K562 (cell line): ENCODE data around the gene TEX47. TPM values are rescaled to one million over a fixed set of nuclear protein-coding genes. Genes with fewer than 3 reads are reported as not detected.

Experiments
- ATAC-seq: fragments of 200-7000 bp; cut with Tn5 transposase; 3 replicates; pipeline ENCODE4 v1.9.1; 2020; ENCODE audit warnings: moderate library complexity
- BruUV-seq: library from RNA; stranded (reverse); fragments of 400-500 nt; replicated peaks from 2 replicates; lab custom pipeline; 2021; lab: Mats Ljungman, UMichigan
- CTCF ChIA-PET: fragments of 300-600 bp; formaldehyde crosslinking; extraction: SDS; loops from one replicate; lab custom pipeline; 2021; ENCODE audit warnings: low intra/inter-chr PET ratio; lab: Yijun Ruan, JAX
- POLR2A ChIA-PET: fragments of 300-600, 350-650 bp; sonication (Branson Sonifier 250); formaldehyde crosslinking; extraction: SDS; loops from one replicate; lab custom pipeline; 2021; ENCODE audit warnings: antibody characterized with exemption, inconsistent platforms; lab: Yijun Ruan, JAX
- DNase-seq, 4 experiments: peaks; one replicate each; pipeline versions ENCODE4 v3.0.0 to v3.0.0-alpha.2; 2011 to 2018; ENCODE audit warnings: low spot score in 3 of 4, mixed read lengths in 3 of 4; ENCODE audit errors: extremely low read depth in 1 of 4
- FAIRE-seq: peaks from 2 replicates; lab custom pipeline; 2011; peaks lifted over from hg19 to GRCh38; lab: Jason Lieb, UNC
- H2AFZ ChIP-seq: 2 replicates; pipeline ENCODE4 v1.6.0; 2011; ENCODE audit warnings: low read depth, low read length, control low read depth, inconsistent platforms
- H3K27ac ChIP-seq: fragments of 200-600 bp; 3 replicates; pipeline ENCODE4 v1.8.0; 2011; ENCODE audit warnings: low read depth, mild to moderate bottlenecking, control low read depth, inconsistent platforms, low read length, moderate library complexity, mixed read lengths; ENCODE audit errors: extremely low read depth
- H3K27me3 ChIP-seq, 2 experiments: fragments of 300-600 bp in 1 of 2; 2 replicates in 1 of 2; 3 replicates in 1 of 2; pipeline versions ENCODE4 v1.6.0 to v1.8.0; 2011; ENCODE audit warnings: inconsistent platforms in 2 of 2, low read length in 2 of 2, mild to moderate bottlenecking in 1 of 2, mixed read lengths in 1 of 2, moderate library complexity in 1 of 2; ENCODE audit not compliant: control insufficient read depth in 2 of 2, insufficient read depth in 2 of 2
- H3K36me3 ChIP-seq: fragments of 300-600 bp; 3 replicates; pipeline ENCODE4 v1.8.0; 2011; ENCODE audit warnings: mild to moderate bottlenecking, low read length, inconsistent platforms; ENCODE audit not compliant: control insufficient read depth, insufficient read depth
- H3K4me1 ChIP-seq, 2 experiments: fragments of 200-600 bp in 1 of 2; replicated peaks in 1 of 2; 2 replicates in 1 of 2; 3 replicates in 1 of 2; pipeline versions ENCODE4 v1.5.1 to v1.8.0; 2011; ENCODE audit warnings: inconsistent platforms in 2 of 2, low read length in 2 of 2, mild to moderate bottlenecking in 1 of 2, mixed read lengths in 1 of 2, moderate library complexity in 1 of 2; ENCODE audit not compliant: control insufficient read depth in 2 of 2, insufficient read depth in 2 of 2
- H3K4me2 ChIP-seq: 2 replicates; pipeline ENCODE4 v1.6.1; 2011; ENCODE audit warnings: low read length, control low read depth, inconsistent platforms, mixed read lengths; ENCODE audit not compliant: insufficient read depth
- H3K4me3 ChIP-seq: fragments of 200-600 bp; sonication (generic), shearing (Covaris generic); 2 replicates; pipeline ENCODE4 v1.5.1; 2016; ENCODE audit warnings: control low read depth, inconsistent platforms
- H3K79me2 ChIP-seq: fragments of 200-600 bp; 3 replicates; pipeline ENCODE4 v1.8.0; 2011; ENCODE audit warnings: low read length, inconsistent platforms; ENCODE audit not compliant: control insufficient read depth, insufficient read depth
- H3K9ac ChIP-seq, 2 experiments: 2 replicates each; pipeline versions ENCODE4 v1.6.0 to v1.6.1; 2011; ENCODE audit warnings: low read depth in 2 of 2, low read length in 2 of 2, control low read depth in 1 of 2, inconsistent platforms in 1 of 2, mild to moderate bottlenecking in 1 of 2, mixed read lengths in 1 of 2; ENCODE audit not compliant: insufficient read depth in 1 of 2
- H3K9me1 ChIP-seq: one replicate; pipeline ENCODE4 v1.6.0; 2011; ENCODE audit warnings: inconsistent platforms, mild to moderate bottlenecking, low read length, moderate library complexity; ENCODE audit not compliant: control insufficient read depth, insufficient read depth
- H3K9me3 ChIP-seq: replicated peaks from 2 replicates; pipeline ENCODE4 v1.5.1; 2011; ENCODE audit warnings: low read depth, low read length, inconsistent platforms; ENCODE audit not compliant: control insufficient read depth, insufficient read depth
- H4K20me1 ChIP-seq: replicated peaks from 2 replicates; pipeline ENCODE4 v1.6.1; 2011; ENCODE audit warnings: low read length, inconsistent platforms, mixed read lengths; ENCODE audit not compliant: control insufficient read depth, insufficient read depth
- ATF4 ChIP-seq: fragments of 450-650 bp; formaldehyde crosslinking; IDR thresholded peaks from 2 replicates; pipeline ENCODE4 v1.4.0; 2022; ENCODE audit warnings: mild to moderate bottlenecking, moderate library complexity
- CBFA2T2 ChIP-seq: fragments of 450-650 bp; conservative IDR thresholded peaks from 2 replicates; pipeline ENCODE4 v1.6.1; 2017; ENCODE audit warnings: mild to moderate bottlenecking
- FOXP1 ChIP-seq: sonication (generic); formaldehyde crosslinking; IDR thresholded peaks from 2 replicates; pipeline ENCODE4 v1.8.0; 2022; ENCODE audit warnings: mild to moderate bottlenecking, missing genetic modification reagents
- GTF2A2 ChIP-seq: IDR thresholded peaks from 2 replicates; pipeline ENCODE4 v1.6.1; 2016; ENCODE audit warnings: mild to moderate bottlenecking, missing genetic modification characterization, missing compliant biosample characterization
- HMGXB4 ChIP-seq: sonication (generic); formaldehyde crosslinking; IDR thresholded peaks from 2 replicates; pipeline ENCODE4 v1.8.1; 2023; ENCODE audit warnings: mild to moderate bottlenecking, missing genetic modification reagents
- PKNOX1 ChIP-seq: fragments of 450-650 bp; IDR thresholded peaks from 2 replicates; pipeline ENCODE4 v1.6.1; 2016
- RBFOX2 ChIP-seq: fragments of 200-400 bp; formaldehyde crosslinking; IDR thresholded peaks from 2 replicates; pipeline ENCODE4 v1.6.1; 2017; ENCODE audit warnings: low read depth, mild to moderate bottlenecking, low read length, moderate library complexity
- RBM22 ChIP-seq: fragments of 200-400 bp; formaldehyde crosslinking; IDR thresholded peaks from 2 replicates; pipeline ENCODE4 v1.6.1; 2018; ENCODE audit warnings: low read length, low read depth; ENCODE audit not compliant: poor library complexity, severe bottlenecking
- TAF1 ChIP-seq: IDR thresholded peaks from 2 replicates; pipeline ENCODE4 v1.6.1; 2011; ENCODE audit warnings: mild to moderate bottlenecking, low read length, moderate library complexity; ENCODE audit not compliant: insufficient read depth, control insufficient read depth, severe bottlenecking; ENCODE audit errors: extremely low read depth
- ZBTB2 ChIP-seq: fragments of 450-650 bp; IDR thresholded peaks from 2 replicates; pipeline ENCODE4 v1.6.1; 2016; ENCODE audit warnings: antibody characterized with exemption
- WGBS: fragments of 100-300 bp; shearing (Covaris generic); methylation state at CpG from one replicate; pipeline ENCODE4 v1.1.6; 2016; ENCODE audit warnings: low coverage, mixed read lengths; ENCODE audit not compliant: insufficient coverage; ENCODE audit errors: missing lambda C conversion rate; 5-methylcytosine and 5-hydroxymethylcytosine counted together
- in situ Hi-C: fragments of 300-500 bp; cut with MboI; formaldehyde crosslinking; loops from 4 replicates; pipeline ENCODE4 v1.15.0; 2018; ENCODE audit warnings: inconsistent platforms, mixed read lengths
- intact Hi-C: fragments of 100-400 bp; cut with micrococcal nuclease; formaldehyde crosslinking; loops from 2 replicates; pipeline ENCODE4 v1.14.2; 2022
- polyA plus RNA-seq, 8 experiments: library from polyadenylated mRNA; depleted of rRNA in 4 of 8; stranded (reverse) in 5 of 8; unstranded in 3 of 8; fragments of >200 nt; fragmentation: Nextera tagmentation in 2 of 8; fragmentation: Illumina TruSeq in 1 of 8; extraction: Ambion mirVana in 2 of 8; extraction: Trizol in 1 of 8; gene quantifications; 2 replicates each; pipeline versions ENCODE4 v1.2.1 to v1.2.3, GENCODE V29; 2011 to 2014; ENCODE audit warnings: inconsistent platforms in 1 of 8, missing spikeins in 1 of 8
- total RNA-seq, 7 experiments: library from RNA; depleted of rRNA in 6 of 7; stranded (reverse); fragments of >200 nt in 6 of 7; fragmentation: Illumina TruSeq in 2 of 7; extraction: Trizol in 2 of 7; gene quantifications; 2 replicates each; pipeline versions ENCODE4 v1.2.1 to v1.2.3, GENCODE V29; 2011 to 2021; ENCODE audit warnings: low replicate concordance in 1 of 7

Gene TEX47
- total and polyA plus RNA-seq, 9 of the 15 experiments (the other 6 are each of a cell fraction or from before 2014, with no cell fraction given): not detected

- no peaks in the 10 kb centered on the region for H3K4me1 ChIP-seq
- POLR2A ChIA-PET: no interaction called here
- H4K20me1 ChIP-seq: no peaks in the 10 kb centered on the region
- no peak for FAIRE-seq
- no TSS peak for BruUV-seq
- H3K27me3 ChIP-seq: no peaks in the 10 kb centered on the region
- no peak overlapping the region for H3K27ac ChIP-seq
- no peak overlapping the region for H2AFZ ChIP-seq
- TF ChIP-seq CBFA2T2 (no peak), PKNOX1 (peak; percentile 52)
- TF ChIP-seq, all 486 proteins: peak for 1
- CTCF ChIA-PET: no interaction called here
- ATAC-seq (no peak), DNase-seq (no peak)
- Histone ChIP-seq H3K9me3 (no peaks in the 10 kb centered on the region), H3K9me1 (no peaks in the 10 kb centered on the region), H3K4me3 (no peak overlapping the region), H3K9ac (no peak overlapping the region), H3K79me2 (no peaks in the 10 kb centered on the region), H3K4me2 (no peak overlapping the region), H3K36me3 (no peaks in the 10 kb centered on the region)
- intact Hi-C loops (no loop called here), in situ Hi-C loops (no loop called here)
- 4% methylated on average over 2 of the region's 2 CpGs for WGBS
These were observed 7.8 kb downstream of the TEX47 start for GRCh38 chr7:88787777-88788176.

- Histone ChIP-seq H3K9me1 (no peaks in the 10 kb centered on the region), H4K20me1 (no peaks in the 10 kb centered on the region), H3K27ac (no peak overlapping the region)
- POLR2A ChIA-PET: interaction anchor here (0.8 kb wide), 1 partner anchor 13 kb away, joined by 3 read pairs; no protein-coding TSS in a partner anchor
- FAIRE-seq: no peak
- TF ChIP-seq TAF1 (no peak), HMGXB4 (CRISPR knock-in tag) (no peak), RBFOX2 (no peak), RBM22 (no peak), GTF2A2 (tag) (no peak), ATF4 (CRISPR knock-in tag) (no peak), FOXP1 (CRISPR knock-in tag) (no peak), ZBTB2 (no peak)
- TF ChIP-seq, all 486 proteins: peak for 0
- BruUV-seq: no TSS peak
- H3K4me1 ChIP-seq: no peaks in the 10 kb centered on the region
- intact Hi-C loops: no loop called here
- H3K9me3 ChIP-seq: no peaks in the 10 kb centered on the region
- CTCF ChIA-PET: no interaction called here
- DNase-seq (no peak), ATAC-seq (no peak)
- no peaks in the 10 kb centered on the region for H3K27me3 ChIP-seq
- no peak overlapping the region for H2AFZ ChIP-seq
- no peaks in the 10 kb centered on the region for H3K36me3 ChIP-seq
- H3K4me3 ChIP-seq: no peak overlapping the region
- in situ Hi-C loops: no loop called here
- H3K79me2 ChIP-seq: no peaks in the 10 kb centered on the region
- no peak overlapping the region for H3K4me2 ChIP-seq
- no peak overlapping the region for H3K9ac ChIP-seq
These were observed 19.7 kb downstream of the TEX47 start for GRCh38 chr7:88775838-88776237.
